Mucosa of rectum (tissue), 2 donors: ENCODE results near the gene ZMPSTE24.

Experiments used
- H3K27ac ChIP-seq, 2 donors: one replicate each; pipeline ENCODE4 v1.7.0; 2013; ENCODE audit warnings: inconsistent platforms in 2 of 2, low read depth in 2 of 2, low read length in 2 of 2
- H3K27me3 ChIP-seq, 2 donors: one replicate each; pipeline ENCODE4 v1.7.0; 2013; ENCODE audit warnings: low read length in 2 of 2; ENCODE audit not compliant: control insufficient read depth in 2 of 2, insufficient read depth in 2 of 2
- H3K36me3 ChIP-seq, 2 donors: one replicate each; pipeline ENCODE4 v1.7.0; 2013; ENCODE audit warnings: low read length in 2 of 2; ENCODE audit not compliant: control insufficient read depth in 2 of 2, insufficient read depth in 2 of 2
- H3K4me1 ChIP-seq, 2 donors: one replicate each; pipeline ENCODE4 v1.7.0; 2013; ENCODE audit warnings: low read length in 2 of 2, mild to moderate bottlenecking in 1 of 2; ENCODE audit not compliant: control insufficient read depth in 2 of 2, insufficient read depth in 2 of 2
- H3K4me3 ChIP-seq, 2 donors: one replicate each; pipeline ENCODE4 v1.7.0; 2013; ENCODE audit warnings: low read length in 2 of 2
- H3K9ac ChIP-seq, 2 donors: one replicate each; pipeline ENCODE4 v1.7.0; 2013; ENCODE audit warnings: low read length in 2 of 2, low read depth in 1 of 2, mild to moderate bottlenecking in 1 of 2
- H3K9me3 ChIP-seq, 2 donors: one replicate each; pipeline ENCODE4 v1.7.0; 2013; ENCODE audit warnings: low read length in 2 of 2; ENCODE audit not compliant: control insufficient read depth in 2 of 2
- donor health status: healthy.
- donor health status: Normal muscosa, but diverticular disease.

Gene ZMPSTE24

GRCh38 chr1:40241362-40241761 lies 16.7 kb upstream of the ZMPSTE24 start:
- H3K4me3 ChIP-seq: no peak overlapping the region
- no peak overlapping the region for H3K9ac ChIP-seq
- peaks cover 20 to 24% of the 10 kb centered on the region in 2 donors for H3K36me3 ChIP-seq
- no peaks in the 10 kb centered on the region for H3K4me1 ChIP-seq
- H3K27ac ChIP-seq: no peak overlapping the region
- H3K27me3 ChIP-seq: no peaks in the 10 kb centered on the region
- no peaks in the 10 kb centered on the region for H3K9me3 ChIP-seq

- Histone ChIP-seq H3K9ac (no peak overlapping the region), H3K36me3 (peaks cover 3 to 4% of the 10 kb centered on the region in 2 donors), H3K9me3 (no peaks in the 10 kb centered on the region), H3K27ac (no peak overlapping the region), H3K27me3 (no peaks in the 10 kb centered on the region), H3K4me3 (no peak overlapping the region), H3K4me1 (no peaks in the 10 kb centered on the region)
Observed at GRCh38 chr1:40243351-40243750, 14.7 kb upstream of the ZMPSTE24 start.

- Histone ChIP-seq H3K27me3 (no peaks in the 10 kb centered on the region), H3K36me3 (peaks cover 0 to 1% of the 10 kb centered on the region in 2 donors), H3K27ac (no peak overlapping the region), H3K4me3 (no peak overlapping the region), H3K9ac (no peak overlapping the region), H3K9me3 (no peaks in the 10 kb centered on the region), H3K4me1 (no peaks in the 10 kb centered on the region)
Observed at GRCh38 chr1:40244138-40244744, 13.8 kb upstream of the ZMPSTE24 start.

- H3K27ac ChIP-seq: no peak overlapping the region
- no peaks in the 10 kb centered on the region for H3K9me3 ChIP-seq
- H3K27me3 ChIP-seq: no peaks in the 10 kb centered on the region
Observed at GRCh38 chr1:40245686-40246085, 12.3 kb upstream of the ZMPSTE24 start.

GRCh38 chr1:40247655-40248054 lies 10.4 kb upstream of the ZMPSTE24 start, which contains the start of gene TMCO2:
Gene TMCO2 (plus strand): TSS chr1:40247937. CDS start chr1:40247994, 57 bp downstream.
- H3K4me1 ChIP-seq: no peaks in the 10 kb centered on the region
- H3K9ac ChIP-seq: no peak within 1 kb of the TSS
- H3K36me3 ChIP-seq: no peaks in the 10 kb centered on the region
- H3K9me3 ChIP-seq: no peaks in the 10 kb centered on the region
- no peak within 1 kb of the TSS for H3K4me3 ChIP-seq
- H3K27me3 ChIP-seq: no peaks in the 10 kb centered on the region
- H3K27ac ChIP-seq: no peak within 1 kb of the TSS

More at GRCh38 chr1:40245686-40246085, 12.3 kb upstream of the ZMPSTE24 start:
- Histone ChIP-seq H3K4me1 (no peaks in the 10 kb centered on the region), H3K36me3 (no peaks in the 10 kb centered on the region), H3K4me3 (no peak overlapping the region), H3K9ac (no peak overlapping the region)

GRCh38 chr1:40248412-40248811 lies 9.6 kb upstream of the ZMPSTE24 start:
- H3K4me3 ChIP-seq: no peak overlapping the region
- no peaks in the 10 kb centered on the region for H3K9me3 ChIP-seq
- no peaks in the 10 kb centered on the region for H3K36me3 ChIP-seq
- H3K9ac ChIP-seq: no peak overlapping the region
- no peaks in the 10 kb centered on the region for H3K4me1 ChIP-seq
- H3K27ac ChIP-seq: no peak overlapping the region
- H3K27me3 ChIP-seq: no peaks in the 10 kb centered on the region

- Histone ChIP-seq H3K4me3 (no peak overlapping the region), H3K27me3 (no peaks in the 10 kb centered on the region), H3K36me3 (no peaks in the 10 kb centered on the region), H3K9me3 (no peaks in the 10 kb centered on the region), H3K4me1 (peaks cover 1 to 4% of the 10 kb centered on the region in 2 donors), H3K27ac (no peak overlapping the region), H3K9ac (no peak overlapping the region)
Observed at GRCh38 chr1:40251456-40251855, 6.6 kb upstream of the ZMPSTE24 start.

- Histone ChIP-seq H3K9me3 (no peaks in the 10 kb centered on the region), H3K9ac (no peak overlapping the region), H3K36me3 (no peaks in the 10 kb centered on the region), H3K27ac (no peak overlapping the region), H3K4me3 (no peak overlapping the region), H3K4me1 (peaks cover 6 to 8% of the 10 kb centered on the region in 2 donors), H3K27me3 (no peaks in the 10 kb centered on the region)
Observed at GRCh38 chr1:40252601-40253000, 5.4 kb upstream of the ZMPSTE24 start.

GRCh38 chr1:40255231-40255630 lies 2.8 kb upstream of the ZMPSTE24 start:
- Histone ChIP-seq H3K4me3 (no peak overlapping the region), H3K9ac (no peak overlapping the region), H3K27ac (no peak overlapping the region), H3K4me1 (peaks cover 6 to 8% of the 10 kb centered on the region in 2 donors), H3K9me3 (no peaks in the 10 kb centered on the region), H3K27me3 (no peaks in the 10 kb centered on the region), H3K36me3 (peaks cover under 1 to 1% of the 10 kb centered on the region in 2 donors)

GRCh38 chr1:40256401-40257084 lies 1.5 kb upstream of the ZMPSTE24 start:
- Histone ChIP-seq H3K4me3 (peak overlapping the region; percentile 81 to 100), H3K9ac (peak overlapping the region; percentile 80 to 100), H3K36me3 (peaks cover 12 to 14% of the 10 kb centered on the region in 2 donors), H3K27ac (peak overlapping the region in 1 of 2 donors; percentile 99), H3K4me1 (peaks cover 6 to 8% of the 10 kb centered on the region in 2 donors), H3K9me3 (no peaks in the 10 kb centered on the region), H3K27me3 (no peaks in the 10 kb centered on the region)
